Fibroblast of peridontal ligament (primary cell): ENCODE data around the gene C2orf42.
"Not testable (repeated sequence)": the region's sequence is repeated elsewhere in the genome, so short reads cannot be mapped to it uniquely, and the experiment has no call there.

Experiments
- DNase-seq: peaks from one replicate; pipeline ENCODE4 v3.0.0-alpha.2; 2010; ENCODE audit errors: extremely low read depth

C2orf42 gene

GRCh38 chr2:70190418-70191243 lies at the start of gene C2orf42:
C2orf42 (minus strand) TSS chr2:70191019; CDS start chr2:70181985, 9,034 bp downstream.
- peak; percentile 98 for DNase-seq

- DNase-seq = no peak
These were observed 49.8 kb upstream of the C2orf42 start for GRCh38 chr2:70240599-70240998.

GRCh38 chr2:70233926-70234325 lies 43.1 kb upstream of the C2orf42 start:
- no peak for DNase-seq

GRCh38 chr2:70226781-70227180 lies 36.0 kb upstream of the C2orf42 start:
- no peak for DNase-seq

- DNase-seq = not testable (repeated sequence)
These were observed 32.5 kb upstream of the C2orf42 start for GRCh38 chr2:70223305-70223704.

GRCh38 chr2:70214953-70215549 lies 24.2 kb upstream of the C2orf42 start:
- peak; percentile 81 for DNase-seq

- no peak for DNase-seq
These were observed 23.5 kb upstream of the C2orf42 start for GRCh38 chr2:70214365-70214764.

- peak; percentile 14 for DNase-seq
These were observed 21.6 kb upstream of the C2orf42 start for GRCh38 chr2:70212298-70212932.

GRCh38 chr2:70211595-70211994 lies 20.8 kb upstream of the C2orf42 start:
- DNase-seq = no peak

- no peak for DNase-seq
These were observed 13.6 kb upstream of the C2orf42 start for GRCh38 chr2:70204452-70204851.

- DNase-seq = no peak
These were observed 12.3 kb upstream of the C2orf42 start for GRCh38 chr2:70203086-70203485.

- no peak for DNase-seq
These were observed 11.5 kb upstream of the C2orf42 start for GRCh38 chr2:70202236-70202806.

- no peak for DNase-seq
These were observed 11.0 kb upstream of the C2orf42 start for GRCh38 chr2:70201831-70202230.

GRCh38 chr2:70201225-70201768 lies 10.5 kb upstream of the C2orf42 start:
- no peak for DNase-seq

- no peak for DNase-seq
These were observed 8.6 kb upstream of the C2orf42 start for GRCh38 chr2:70199320-70199864.

GRCh38 chr2:70192516-70192915 lies 1.7 kb upstream of the C2orf42 start:
- no peak for DNase-seq

GRCh38 chr2:70191244-70191735 lies 471 bp upstream of the C2orf42 start:
- no peak for DNase-seq

GRCh38 chr2:70188460-70188859 lies 2.4 kb downstream of the C2orf42 start:
- no peak for DNase-seq

GRCh38 chr2:70187170-70187569 lies 3.6 kb downstream of the C2orf42 start:
- DNase-seq = not testable (repeated sequence)

- no peak for DNase-seq
These were observed 8.1 kb downstream of the C2orf42 start for GRCh38 chr2:70182689-70183088.

- no peak for DNase-seq
These were observed 9.4 kb downstream of the C2orf42 start for GRCh38 chr2:70181363-70181956.
